HG03060 (cell line): ENCODE data around the gene TSHZ3.

Source experiments
- ATAC-seq: cut with Tn5 transposase; IDR thresholded peaks from one replicate; pipeline ENCODE4 v1.9.1; 2021; ENCODE audit warnings: low read depth, moderate number of reproducible peaks; ENCODE audit not compliant: unreplicated experiment

Gene TSHZ3

DNA sequence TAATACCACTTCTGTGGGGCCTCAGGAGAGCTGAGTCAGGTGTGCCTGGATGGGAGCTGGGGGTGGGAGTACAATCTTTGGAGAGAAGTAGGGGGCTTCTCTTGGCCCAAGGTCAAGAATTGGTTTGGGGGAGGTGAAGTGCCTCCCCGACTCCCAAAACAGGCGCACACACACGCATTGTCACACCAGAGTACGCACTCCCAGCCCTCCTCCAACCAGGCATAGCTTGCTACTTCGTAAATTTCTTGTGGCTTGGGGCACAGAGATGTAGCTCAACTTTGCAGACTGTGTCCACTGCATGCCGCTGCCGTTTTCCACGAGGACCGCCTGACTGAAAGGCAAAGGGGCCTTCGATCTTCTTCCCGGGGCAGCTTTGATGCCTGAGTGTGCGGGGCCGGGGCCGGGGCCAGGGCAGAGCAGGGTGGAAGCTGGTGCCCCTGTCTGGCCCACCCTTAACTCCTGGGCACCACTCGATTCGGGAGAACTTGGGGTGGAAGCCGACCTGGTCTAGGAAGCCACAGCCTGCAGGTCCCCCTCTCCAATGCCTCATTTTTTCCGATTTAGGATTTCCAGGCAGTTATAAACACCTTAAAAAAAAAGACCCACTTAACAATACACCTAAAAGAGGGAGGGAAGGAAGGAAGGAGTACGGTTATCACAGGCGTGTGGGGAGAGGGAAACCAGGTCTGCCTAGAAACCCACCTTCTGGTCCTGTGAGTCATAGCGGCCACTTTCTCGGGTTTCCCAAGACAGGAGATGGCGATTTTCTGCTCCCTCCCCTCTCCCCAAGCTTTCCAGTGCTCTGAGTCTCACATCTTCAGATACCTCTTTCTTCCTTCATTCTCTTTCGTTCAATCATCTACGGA, 5.8 kb upstream of the TSHZ3 start:
- no peak for ATAC-seq

DNA sequence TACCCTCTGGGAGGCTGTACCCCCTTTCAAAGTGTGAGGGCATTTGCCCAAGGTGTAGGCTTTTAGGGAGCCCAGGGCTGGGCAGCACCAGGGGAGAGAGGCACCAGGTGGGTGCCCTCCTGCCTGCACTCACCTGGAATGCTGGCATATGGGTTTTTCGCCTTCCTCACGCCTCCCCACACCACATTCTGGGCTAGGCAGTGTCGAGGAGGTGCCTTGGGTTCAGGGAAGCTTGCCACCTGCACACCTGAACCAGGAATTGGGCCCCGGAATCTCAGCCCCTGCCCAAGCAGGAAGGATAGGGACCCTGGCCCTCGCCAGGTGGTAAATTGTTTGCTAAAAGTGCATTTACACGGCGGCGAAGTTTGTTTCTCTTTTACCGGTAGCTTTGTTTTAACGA, 5.1 kb upstream of the TSHZ3 start:
- ATAC-seq: no peak

DNA sequence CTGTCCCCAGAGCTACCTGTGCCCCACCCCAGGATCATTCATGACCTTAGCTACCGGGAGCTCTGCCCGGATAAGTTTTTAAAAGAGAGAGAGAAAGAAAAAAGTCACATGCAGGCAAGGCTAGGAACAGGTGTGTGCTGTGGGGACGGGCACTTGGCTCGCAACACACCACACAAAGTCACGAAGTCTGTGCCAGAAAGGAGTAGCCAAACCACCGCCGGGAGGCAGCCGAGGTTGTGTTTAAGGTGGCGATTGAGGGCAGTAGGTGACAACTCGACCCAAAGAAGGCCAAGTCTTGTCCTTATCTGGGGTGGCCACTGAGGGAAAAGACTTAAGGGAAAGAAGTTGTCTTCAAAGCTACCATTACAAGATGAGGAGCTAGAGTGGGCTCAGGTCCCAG, 4.6 kb upstream of the TSHZ3 start:
- no peak for ATAC-seq

DNA sequence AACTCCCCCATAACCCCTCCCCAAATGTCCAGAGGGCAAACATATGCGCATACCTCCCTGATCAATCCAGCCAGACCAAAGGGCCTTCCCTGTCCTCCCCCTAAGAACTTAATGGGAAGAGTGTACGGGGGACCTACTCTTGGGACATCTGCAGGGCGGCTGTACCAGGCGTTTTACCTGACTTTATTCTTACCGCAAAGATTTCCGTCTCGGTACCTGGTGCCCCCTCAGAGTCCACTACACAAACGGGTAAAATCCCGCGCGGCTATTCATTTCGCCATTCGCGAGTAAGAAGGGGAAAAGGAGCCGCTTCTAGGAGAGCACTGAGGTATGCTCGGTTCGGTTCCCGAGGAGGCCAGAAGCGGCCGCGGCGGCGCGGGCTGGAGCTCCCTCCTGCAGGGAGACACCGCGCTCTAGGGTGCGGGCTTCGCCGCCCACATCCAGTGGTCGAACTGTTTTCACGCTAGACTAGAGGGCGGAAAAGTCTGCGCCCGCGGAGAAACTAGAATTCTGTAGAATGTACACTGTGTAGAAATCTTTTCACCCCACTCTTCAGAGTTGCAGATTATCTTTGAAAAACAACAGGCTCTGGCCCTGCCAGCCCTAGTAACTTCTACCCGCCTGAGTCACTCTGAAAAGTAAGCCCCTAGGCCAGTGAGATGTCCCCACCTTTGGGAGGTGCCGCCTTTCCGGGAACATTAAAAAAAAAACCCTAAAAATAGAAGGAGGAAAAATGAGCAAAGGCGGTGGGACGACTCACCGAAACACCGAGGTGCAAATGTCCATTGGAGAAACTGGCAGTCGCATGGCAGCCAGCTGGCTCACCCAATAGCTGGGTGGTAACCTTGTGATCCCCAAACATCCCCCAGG, 3.8 kb upstream of the TSHZ3 start:
- no peak for ATAC-seq

- ATAC-seq: no peak
These were observed 3.1 kb upstream of the TSHZ3 start for GRCh38 chr19:31352296-31352781.

GRCh38 chr19:31351855-31352195, 2.6 kb upstream of the TSHZ3 start:
- no peak for ATAC-seq

DNA sequence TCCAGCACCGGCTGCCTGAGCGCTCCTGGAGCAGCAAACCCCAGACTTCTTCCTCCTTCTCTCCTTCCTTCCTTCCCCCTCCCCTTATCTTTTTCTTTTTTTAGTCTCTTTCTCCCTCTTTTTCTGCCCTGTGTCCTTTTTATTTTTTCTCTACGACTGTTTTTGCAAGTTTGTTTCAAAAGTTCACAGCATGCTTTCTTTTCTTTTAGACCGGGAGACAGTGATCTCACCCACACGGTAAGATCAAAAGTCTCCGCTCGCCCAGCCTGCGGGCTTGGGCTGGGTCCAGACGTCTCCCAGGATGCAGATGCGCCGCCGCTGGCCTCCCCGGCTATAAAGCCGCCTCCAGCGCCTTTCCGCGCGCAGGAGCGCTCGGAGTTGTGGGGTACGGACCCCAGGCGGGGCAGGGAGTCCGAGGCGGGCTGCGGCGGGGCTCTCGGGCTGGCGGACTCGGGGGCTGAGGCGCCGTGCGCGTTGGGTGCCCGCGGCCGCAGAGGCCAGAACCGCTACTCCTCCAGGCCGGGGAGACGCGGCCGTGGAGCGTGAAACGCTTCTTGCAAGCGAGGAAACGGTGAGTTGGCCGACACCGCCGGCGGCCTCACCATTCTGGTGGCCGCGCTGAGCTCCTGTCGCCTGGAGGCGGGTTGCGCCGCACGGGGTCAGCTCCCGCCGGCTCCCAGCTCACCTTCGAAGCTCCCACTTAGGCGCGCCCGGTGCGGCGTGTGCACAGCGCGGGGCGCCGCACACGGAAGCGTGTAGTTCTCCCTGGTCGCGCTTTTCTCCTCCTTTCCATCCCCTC, 2.0 kb upstream of the TSHZ3 start:
- no peak for ATAC-seq

GRCh38 chr19:31350693-31351055, 1.4 kb upstream of the TSHZ3 start:
- no peak for ATAC-seq

DNA sequence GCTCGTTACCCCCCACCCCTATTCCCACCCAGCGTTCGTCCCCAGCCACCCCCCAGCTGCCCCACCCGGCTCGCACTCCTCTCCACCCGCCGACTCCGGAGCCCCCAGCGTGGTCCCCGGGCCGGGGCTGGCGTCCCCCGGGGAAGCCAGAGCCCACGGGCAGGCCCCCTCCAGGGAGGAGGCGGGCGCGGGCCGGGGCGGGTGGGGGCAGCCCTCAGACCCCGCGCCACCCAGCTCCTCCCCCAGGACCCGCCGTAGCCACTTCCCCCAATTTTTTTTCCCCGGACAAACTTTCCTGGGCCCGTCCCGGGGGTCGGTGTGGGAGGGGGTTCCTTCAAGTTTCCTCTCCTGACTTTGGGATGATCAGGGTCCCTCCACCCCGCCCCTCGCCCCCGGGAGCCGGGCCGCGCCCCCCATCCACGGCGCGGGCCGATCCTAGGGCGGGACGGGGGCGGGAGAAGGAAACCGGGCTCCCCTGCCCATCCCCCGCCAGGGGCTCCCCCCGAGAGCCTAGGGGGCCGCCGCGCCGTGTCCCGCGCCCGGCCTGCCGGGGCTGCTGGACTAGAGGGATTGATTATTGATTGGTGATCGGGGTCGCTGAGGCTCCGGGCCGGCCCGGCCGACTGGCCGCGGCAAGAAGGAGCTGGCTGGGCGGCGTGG, 927 bp upstream of the TSHZ3 start:
- ATAC-seq: no peak

DNA sequence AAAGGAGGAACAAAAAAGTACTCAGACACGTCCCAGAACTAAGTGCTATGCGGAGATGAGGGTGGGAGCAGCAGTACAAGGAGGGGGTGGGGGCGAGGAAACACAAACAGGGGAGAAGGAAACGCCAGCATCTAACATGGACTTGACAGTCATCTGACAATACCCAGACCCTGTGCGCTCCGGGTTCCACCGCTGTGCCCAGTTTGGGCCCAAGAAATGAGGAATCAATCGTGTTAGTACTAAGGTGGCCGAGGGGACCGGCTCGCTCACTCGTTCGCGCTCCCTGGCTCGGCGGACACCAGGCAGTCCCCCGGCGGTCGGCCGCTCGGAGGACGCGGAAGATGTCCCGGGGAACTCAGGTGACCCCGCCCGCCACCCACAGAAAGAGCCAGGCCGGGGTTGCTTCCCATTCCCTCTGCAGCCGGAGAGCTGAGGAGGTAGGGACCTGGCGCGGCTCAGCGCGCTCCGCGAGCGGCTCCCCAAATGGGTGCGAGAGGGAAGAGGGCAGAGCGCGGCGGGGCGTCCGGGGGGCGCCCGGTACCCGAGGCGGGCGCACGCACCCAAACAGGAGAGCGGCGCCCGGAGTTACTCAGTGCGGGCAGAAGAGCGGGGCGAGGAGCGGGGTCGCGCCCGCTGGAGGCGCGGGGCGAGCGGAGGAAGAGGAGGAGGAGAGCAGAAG, 616 bp downstream of the TSHZ3 start:
- ATAC-seq: no peak

GRCh38 chr19:31347828-31348392, 1.3 kb downstream of the TSHZ3 start:
- no peak for ATAC-seq

GRCh38 chr19:31347354-31347753, 1.9 kb downstream of the TSHZ3 start:
- ATAC-seq: no peak

- ATAC-seq: no peak
These were observed 2.8 kb downstream of the TSHZ3 start for GRCh38 chr19:31346184-31347059.

DNA sequence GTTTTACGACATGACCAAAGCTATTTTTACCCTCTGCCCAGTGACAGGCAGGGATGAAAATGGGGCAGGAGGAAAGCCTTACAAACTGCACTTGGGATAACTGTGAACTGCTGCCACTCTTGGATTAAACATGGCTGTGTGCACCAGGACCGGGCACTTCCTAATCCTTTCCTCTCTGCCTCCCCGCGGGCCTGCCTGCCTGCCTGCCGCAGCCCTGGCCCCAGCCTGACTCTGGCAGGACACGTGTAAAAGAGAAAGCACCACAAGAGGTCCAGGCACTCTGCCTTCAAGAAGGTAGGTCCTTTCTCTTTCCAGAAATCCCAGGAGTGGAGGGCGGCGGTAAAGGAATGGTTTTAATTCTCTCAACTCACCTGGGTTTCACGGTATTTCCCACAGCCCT, 4.8 kb downstream of the TSHZ3 start:
- no peak for ATAC-seq

- no peak for ATAC-seq
These were observed 6.3 kb downstream of the TSHZ3 start for GRCh38 chr19:31342926-31343325.

GRCh38 chr19:31340042-31341025, 8.9 kb downstream of the TSHZ3 start:
- no peak for ATAC-seq

- ATAC-seq: no peak
These were observed 9.8 kb downstream of the TSHZ3 start for GRCh38 chr19:31339411-31339810.
